ENCODE measurements around the gene PRKCD.
"Not testable (repeated sequence)": the region's sequence is repeated elsewhere in the genome, so short reads cannot be mapped to it uniquely, and the experiment has no call there.

PRKCD gene

GRCh38 chr3:53139906-53140846, 20.8 kb upstream of the PRKCD start:
- DNase-seq (ENCODE audit: low read depth in 2 of 2): no peak

- no peak for DNase-seq (ENCODE audit: low read depth in 2 of 2)
Observed at GRCh38 chr3:53140847-53141845, 19.9 kb upstream of the PRKCD start.

- DNase-seq (ENCODE audit: low read depth in 2 of 2): no peak
Observed at GRCh38 chr3:53142986-53143385, 18.0 kb upstream of the PRKCD start.

- no peak for DNase-seq (ENCODE audit: low read depth in 2 of 2)
Observed at GRCh38 chr3:53144446-53144845, 16.6 kb upstream of the PRKCD start.

- DNase-seq (ENCODE audit: low read depth in 2 of 2): no peak
Observed at GRCh38 chr3:53144862-53145712, 15.9 kb upstream of the PRKCD start.

GRCh38 chr3:53145713-53146080, 15.3 kb upstream of the PRKCD start:
- DNase-seq (ENCODE audit: low read depth in 2 of 2): no peak

GRCh38 chr3:53146319-53146891, 14.6 kb upstream of the PRKCD start:
- DNase-seq (ENCODE audit: low read depth in 2 of 2): no peak

- no peak for DNase-seq (ENCODE audit: low read depth in 2 of 2)
Observed at GRCh38 chr3:53147151-53147902, 13.7 kb upstream of the PRKCD start.

GRCh38 chr3:53147903-53148400, 13.1 kb upstream of the PRKCD start:
- no peak for DNase-seq (ENCODE audit: low read depth in 2 of 2)

GRCh38 chr3:53149006-53149690, 11.9 kb upstream of the PRKCD start:
- DNase-seq (ENCODE audit: low read depth in 2 of 2): no peak

- DNase-seq (ENCODE audit: low read depth in 2 of 2): no peak
Observed at GRCh38 chr3:53149699-53150098, 11.3 kb upstream of the PRKCD start.

- DNase-seq (ENCODE audit: low read depth in 2 of 2): no peak
Observed at GRCh38 chr3:53150247-53151085, 10.5 kb upstream of the PRKCD start.

- not testable (repeated sequence) for DNase-seq (ENCODE audit: low read depth in 2 of 2)
Observed at GRCh38 chr3:53151086-53151438, 9.9 kb upstream of the PRKCD start.

- no peak for DNase-seq (ENCODE audit: low read depth in 2 of 2)
Observed at GRCh38 chr3:53151465-53151864, 9.5 kb upstream of the PRKCD start.

GRCh38 chr3:53151870-53152660, 8.9 kb upstream of the PRKCD start:
- no peak for DNase-seq (ENCODE audit: low read depth in 2 of 2)

- no peak for DNase-seq (ENCODE audit: low read depth in 2 of 2)
Observed at GRCh38 chr3:53153264-53153823, 7.7 kb upstream of the PRKCD start.

GRCh38 chr3:53153980-53154379, 7.0 kb upstream of the PRKCD start:
- DNase-seq (ENCODE audit: low read depth in 2 of 2): no peak

GRCh38 chr3:53154881-53155285, 6.1 kb upstream of the PRKCD start:
- no peak for DNase-seq (ENCODE audit: low read depth in 2 of 2)

All from stimulated activated CD4-positive, alpha-beta T cell treated with anti-CD3 and anti-CD28 coated beads, Interleukin-1b, Interleukin-23, amount 100 ng/mL, for 4 hours (primary cell).